IPS DF 6.9 (cell line): ENCODE measurements around the gene PDE2A.
A peak's percentile ranks its signal among the peaks of the same experiment; 100 is the strongest.

Experiments used
- DNase-seq: peaks from one replicate; pipeline ENCODE4 v3.0.0-alpha.2; 2013; ENCODE audit warnings: low read depth, low spot score
- H3K27ac ChIP-seq: one replicate; pipeline ENCODE4 v1.5.1; 2013; ENCODE audit warnings: low read length, control low read depth
- H3K27me3 ChIP-seq: 2 replicates; pipeline ENCODE4 v1.6.1; 2013; ENCODE audit warnings: mild to moderate bottlenecking, low read length; ENCODE audit not compliant: control insufficient read depth, insufficient read depth
- H3K36me3 ChIP-seq: 2 replicates; pipeline ENCODE4 v1.6.1; 2013; ENCODE audit warnings: low read length; ENCODE audit not compliant: control insufficient read depth, insufficient read depth
- H3K4me1 ChIP-seq: 2 replicates; pipeline ENCODE4 v1.6.1; 2013; ENCODE audit warnings: low read length; ENCODE audit not compliant: control insufficient read depth, insufficient read depth
- H3K4me3 ChIP-seq: 2 replicates; pipeline ENCODE4 v1.5.1; 2013; ENCODE audit warnings: mild to moderate bottlenecking, low read length
- H3K9me3 ChIP-seq: 2 replicates; pipeline ENCODE4 v1.6.1; 2013; ENCODE audit warnings: low read length, inconsistent platforms; ENCODE audit not compliant: control insufficient read depth, insufficient read depth
- WGBS: extraction: QIAGEN DNeasy Blood & Tissue Kit; methylation state at CpG from one replicate; pipeline ENCODE4 v1.1.7; 2013; ENCODE audit warnings: mixed read lengths, missing lambda C conversion rate; ENCODE audit not compliant: insufficient read length, insufficient coverage; 5-methylcytosine and 5-hydroxymethylcytosine counted together

The PDE2A gene

GRCh38 chr11:72591785-72592502 lies 82.3 kb downstream of the PDE2A start:
- DNase-seq, result no peak
- no CpG with 5 or more reads among the region's 10 CpGs for WGBS
- H3K27ac ChIP-seq, result no peak overlapping the region
- no peaks in the 10 kb centered on the region for H3K9me3 ChIP-seq
- no peak overlapping the region for H3K4me3 ChIP-seq
- H3K36me3 ChIP-seq, result no peaks in the 10 kb centered on the region
- peaks cover 9% of the 10 kb centered on the region for H3K4me1 ChIP-seq
- H3K27me3 ChIP-seq, result peaks cover 25% of the 10 kb centered on the region

GRCh38 chr11:72591023-72591422 lies 83.2 kb downstream of the PDE2A start:
- Histone ChIP-seq H3K4me1 (peaks cover 9% of the 10 kb centered on the region), H3K27ac (no peak overlapping the region), H3K4me3 (no peak overlapping the region), H3K9me3 (no peaks in the 10 kb centered on the region), H3K27me3 (peaks cover 28% of the 10 kb centered on the region), H3K36me3 (no peaks in the 10 kb centered on the region)
- DNase-seq, result no peak
- no CpG with 5 or more reads among the region's 5 CpGs for WGBS

GRCh38 chr11:72589802-72590761 lies 84.1 kb downstream of the PDE2A start:
- Histone ChIP-seq H3K9me3 (no peaks in the 10 kb centered on the region), H3K27me3 (peaks cover 33% of the 10 kb centered on the region), H3K27ac (no peak overlapping the region), H3K4me1 (peaks cover 10% of the 10 kb centered on the region), H3K36me3 (no peaks in the 10 kb centered on the region), H3K4me3 (peak overlapping the region; percentile 59; the same call in 1 of the 2 replicates)
- DNase-seq, result no peak
- no CpG with 5 or more reads among the region's 74 CpGs for WGBS

GRCh38 chr11:72588421-72589410 lies 85.5 kb downstream of the PDE2A start:
- Histone ChIP-seq H3K4me3 (no peak overlapping the region), H3K9me3 (no peaks in the 10 kb centered on the region), H3K27me3 (peaks cover 39% of the 10 kb centered on the region), H3K27ac (no peak overlapping the region), H3K36me3 (no peaks in the 10 kb centered on the region), H3K4me1 (peaks cover 5% of the 10 kb centered on the region)
- WGBS, result no CpG with 5 or more reads among the region's 7 CpGs
- no peak for DNase-seq

- no peaks in the 10 kb centered on the region for H3K36me3 ChIP-seq
- peaks cover 41% of the 10 kb centered on the region for H3K27me3 ChIP-seq
- no peak overlapping the region for H3K27ac ChIP-seq
- peaks cover 6% of the 10 kb centered on the region for H3K4me1 ChIP-seq
- DNase-seq, result no peak
- no CpG with 5 or more reads among the region's 1 CpG for WGBS
- H3K4me3 ChIP-seq, result no peak overlapping the region
- H3K9me3 ChIP-seq, result no peaks in the 10 kb centered on the region
Observed at GRCh38 chr11:72587696-72588095, 86.5 kb downstream of the PDE2A start.

GRCh38 chr11:72586321-72587090 lies 87.7 kb downstream of the PDE2A start:
- Histone ChIP-seq H3K36me3 (no peaks in the 10 kb centered on the region), H3K27me3 (peaks cover 32% of the 10 kb centered on the region), H3K27ac (no peak overlapping the region), H3K4me1 (peaks cover 4% of the 10 kb centered on the region; the same call in 1 of the 2 replicates), H3K9me3 (no peaks in the 10 kb centered on the region), H3K4me3 (no peak overlapping the region)
- WGBS, result no CpG with 5 or more reads among the region's 7 CpGs
- DNase-seq, result no peak

GRCh38 chr11:72585762-72586311 lies 88.4 kb downstream of the PDE2A start:
- peaks cover 4% of the 10 kb centered on the region; the same call in 1 of the 2 replicates for H3K4me1 ChIP-seq
- no peaks in the 10 kb centered on the region for H3K9me3 ChIP-seq
- H3K27me3 ChIP-seq, result peaks cover 26% of the 10 kb centered on the region
- H3K4me3 ChIP-seq, result no peak overlapping the region
- no peak overlapping the region for H3K27ac ChIP-seq
- H3K36me3 ChIP-seq, result no peaks in the 10 kb centered on the region
- no CpG with 5 or more reads among the region's 15 CpGs for WGBS
- no peak for DNase-seq

- H3K4me3 ChIP-seq, result no peak overlapping the region; the same call in 1 of the 2 replicates
- DNase-seq, result no peak
- WGBS, result no CpG with 5 or more reads among the region's 12 CpGs
- no peaks in the 10 kb centered on the region for H3K9me3 ChIP-seq
- no peaks in the 10 kb centered on the region for H3K36me3 ChIP-seq
- H3K27ac ChIP-seq, result no peak overlapping the region
- peaks cover 22% of the 10 kb centered on the region; the same call in 1 of the 2 replicates for H3K27me3 ChIP-seq
- peaks cover 4% of the 10 kb centered on the region; the same call in 1 of the 2 replicates for H3K4me1 ChIP-seq
Observed at GRCh38 chr11:72584939-72585597, 89.2 kb downstream of the PDE2A start.
